Measurements from ENCODE around the gene KRT80. TPM values are rescaled to one million over a fixed set of nuclear protein-coding genes. Genes with fewer than 3 reads are reported as not detected.

KRT80 gene
- total RNA-seq, 3 donors from 2014 or later = 0.06 TPM; not detected in 2

DNA sequence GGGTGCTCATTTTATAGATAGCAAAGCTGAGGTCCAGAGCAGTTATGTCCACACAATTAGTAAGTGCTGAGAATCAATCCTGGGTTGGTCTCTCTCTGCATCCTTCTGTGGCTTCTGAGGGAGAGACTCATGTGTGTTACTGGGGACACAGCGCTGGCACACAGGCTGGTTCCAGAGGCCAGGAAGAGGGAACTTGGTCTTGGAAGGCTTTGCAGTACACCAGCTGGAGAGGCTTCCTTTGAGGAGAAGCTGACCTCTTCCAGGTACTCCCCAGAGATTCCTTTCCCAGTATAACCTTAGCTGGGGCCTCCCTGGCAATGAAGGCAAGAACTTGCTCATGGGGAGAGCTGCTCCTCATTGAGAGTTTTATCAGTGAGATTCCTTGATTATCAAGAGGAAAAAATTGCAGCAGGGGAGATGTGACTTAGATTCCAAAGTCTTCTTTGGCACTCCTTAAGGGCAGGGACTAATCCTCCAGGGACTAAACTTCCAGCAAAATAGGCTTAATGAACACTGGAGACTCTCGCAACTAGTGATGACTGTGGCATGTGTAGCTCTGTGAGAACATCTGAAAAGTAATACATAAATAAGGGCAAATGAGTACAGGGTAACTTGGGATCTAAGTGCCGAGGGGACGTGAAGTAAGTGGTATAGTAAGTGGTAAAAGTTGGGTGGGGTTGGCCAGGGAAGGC, 13.9 kb upstream of the KRT80 start:
- intact Hi-C loops (cut with DNase I, micrococcal nuclease) = no loop called here
- TF ChIP-seq, protein P1, sequence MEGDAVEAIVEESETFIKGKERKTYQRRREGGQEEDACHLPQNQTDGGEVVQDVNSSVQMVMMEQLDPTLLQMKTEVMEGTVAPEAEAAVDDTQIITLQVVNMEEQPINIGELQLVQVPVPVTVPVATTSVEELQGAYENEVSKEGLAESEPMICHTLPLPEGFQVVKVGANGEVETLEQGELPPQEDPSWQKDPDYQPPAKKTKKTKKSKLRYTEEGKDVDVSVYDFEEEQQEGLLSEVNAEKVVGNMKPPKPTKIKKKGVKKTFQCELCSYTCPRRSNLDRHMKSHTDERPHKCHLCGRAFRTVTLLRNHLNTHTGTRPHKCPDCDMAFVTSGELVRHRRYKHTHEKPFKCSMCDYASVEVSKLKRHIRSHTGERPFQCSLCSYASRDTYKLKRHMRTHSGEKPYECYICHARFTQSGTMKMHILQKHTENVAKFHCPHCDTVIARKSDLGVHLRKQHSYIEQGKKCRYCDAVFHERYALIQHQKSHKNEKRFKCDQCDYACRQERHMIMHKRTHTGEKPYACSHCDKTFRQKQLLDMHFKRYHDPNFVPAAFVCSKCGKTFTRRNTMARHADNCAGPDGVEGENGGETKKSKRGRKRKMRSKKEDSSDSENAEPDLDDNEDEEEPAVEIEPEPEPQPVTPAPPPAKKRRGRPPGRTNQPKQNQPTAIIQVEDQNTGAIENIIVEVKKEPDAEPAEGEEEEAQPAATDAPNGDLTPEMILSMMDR (IDR thresholded peaks at IDR 0.05) = no peak
- Histone ChIP-seq H3K9me3 (no peaks in the 10 kb centered on the region), H3K4me1 (ENCODE audit: low read depth) (no peaks in the 10 kb centered on the region), H3K4me3 (no peak overlapping the region), H3K36me3 (ENCODE audit: low read depth) (no peaks in the 10 kb centered on the region)
- no peak for ATAC-seq
- no peak for DNase-seq

DNA sequence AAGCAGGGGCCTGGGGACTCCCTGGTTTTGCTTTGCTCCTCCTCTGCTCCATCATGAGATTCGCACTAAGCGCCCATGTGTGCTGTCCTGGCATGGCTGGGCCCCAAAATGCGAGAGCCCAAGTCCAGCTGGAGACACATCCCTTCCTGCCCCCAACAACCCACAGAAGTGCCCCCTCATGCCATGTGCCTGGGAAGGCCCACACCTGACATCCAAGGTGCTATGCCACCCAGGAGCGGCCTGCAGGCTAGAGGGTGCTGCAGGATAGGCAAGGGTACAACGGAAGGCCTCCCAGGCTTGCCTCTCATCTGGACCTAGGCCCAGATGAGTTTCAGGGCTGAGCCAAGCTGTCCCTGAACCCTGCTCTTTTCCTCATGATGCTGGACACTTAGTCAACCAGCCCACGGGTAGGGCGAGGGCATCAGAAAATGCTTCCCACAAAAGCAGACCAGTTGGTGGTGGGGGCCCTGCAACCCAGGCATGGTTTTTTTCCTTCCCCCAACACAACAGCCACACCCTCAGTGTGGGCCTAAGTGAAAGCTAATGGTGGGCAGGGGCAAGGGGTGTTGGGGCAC, 13.2 kb upstream of the KRT80 start:
- peak in 2 of 3 donors; percentile 15 to 22 for DNase-seq
- ATAC-seq = no peak
- no peaks in the 10 kb centered on the region for H3K9me3 ChIP-seq

DNA sequence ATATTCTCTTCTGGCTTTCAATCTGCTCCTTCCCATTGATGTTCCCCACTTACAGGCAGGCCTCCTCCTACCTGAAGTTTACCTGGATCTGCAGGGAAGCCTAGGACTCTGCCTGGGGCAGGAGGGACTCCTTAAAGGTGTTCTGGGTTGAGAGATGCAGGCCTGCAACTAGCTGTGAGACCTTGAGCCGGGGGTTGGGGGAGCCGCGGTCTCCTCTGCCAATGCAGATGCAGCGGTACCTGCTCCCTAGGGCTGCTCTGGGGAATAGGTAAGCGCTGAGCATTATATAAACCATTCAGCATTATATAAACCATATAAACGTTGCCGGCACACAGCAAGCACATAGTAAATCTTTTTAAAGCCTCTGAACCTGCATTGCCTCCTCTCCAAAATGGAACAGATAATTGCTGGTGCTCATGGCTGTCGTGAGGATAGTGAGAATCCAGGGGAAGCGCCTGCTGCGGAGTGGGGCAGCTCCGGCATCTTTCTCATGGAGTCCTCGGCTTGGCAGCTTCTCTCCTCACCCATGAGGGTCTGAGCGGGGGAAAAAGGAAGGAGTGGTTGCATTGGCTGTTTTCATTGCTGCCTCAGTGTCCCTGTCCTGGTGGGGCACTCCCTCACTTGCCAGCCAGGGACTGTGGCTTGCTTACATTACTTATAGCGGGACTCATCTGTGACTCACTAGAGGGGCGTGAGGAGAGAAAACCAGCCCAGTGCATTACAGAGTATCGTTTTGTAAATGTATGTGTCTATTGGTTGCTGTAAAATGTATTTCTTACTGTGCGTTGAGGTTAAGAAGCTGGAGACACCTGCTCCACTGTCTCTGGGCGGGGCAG, 12.5 kb upstream of the KRT80 start:
- TF ChIP-seq, protein P1 (IDR thresholded peaks at IDR 0.05) = no peak
- Histone ChIP-seq H3K36me3 (ENCODE audit: low read depth) (no peaks in the 10 kb centered on the region), H3K4me1 (ENCODE audit: low read depth) (no peaks in the 10 kb centered on the region), H3K4me3 (no peak overlapping the region), H3K9me3 (no peaks in the 10 kb centered on the region)
- DNase-seq (peak in 2 of 3 donors; percentile 17 to 19), ATAC-seq (no peak)
- intact Hi-C loops (cut with DNase I, micrococcal nuclease) = no loop called here

More for the DNA sequence above, 13.2 kb upstream of the KRT80 start:
- intact Hi-C loops (cut with DNase I, micrococcal nuclease) = no loop called here
- TF ChIP-seq, protein P1 (IDR thresholded peaks at IDR 0.05) = no peak
- Histone ChIP-seq H3K4me3 (no peak overlapping the region), H3K36me3 (ENCODE audit: low read depth) (no peaks in the 10 kb centered on the region), H3K4me1 (ENCODE audit: low read depth) (no peaks in the 10 kb centered on the region)

DNA sequence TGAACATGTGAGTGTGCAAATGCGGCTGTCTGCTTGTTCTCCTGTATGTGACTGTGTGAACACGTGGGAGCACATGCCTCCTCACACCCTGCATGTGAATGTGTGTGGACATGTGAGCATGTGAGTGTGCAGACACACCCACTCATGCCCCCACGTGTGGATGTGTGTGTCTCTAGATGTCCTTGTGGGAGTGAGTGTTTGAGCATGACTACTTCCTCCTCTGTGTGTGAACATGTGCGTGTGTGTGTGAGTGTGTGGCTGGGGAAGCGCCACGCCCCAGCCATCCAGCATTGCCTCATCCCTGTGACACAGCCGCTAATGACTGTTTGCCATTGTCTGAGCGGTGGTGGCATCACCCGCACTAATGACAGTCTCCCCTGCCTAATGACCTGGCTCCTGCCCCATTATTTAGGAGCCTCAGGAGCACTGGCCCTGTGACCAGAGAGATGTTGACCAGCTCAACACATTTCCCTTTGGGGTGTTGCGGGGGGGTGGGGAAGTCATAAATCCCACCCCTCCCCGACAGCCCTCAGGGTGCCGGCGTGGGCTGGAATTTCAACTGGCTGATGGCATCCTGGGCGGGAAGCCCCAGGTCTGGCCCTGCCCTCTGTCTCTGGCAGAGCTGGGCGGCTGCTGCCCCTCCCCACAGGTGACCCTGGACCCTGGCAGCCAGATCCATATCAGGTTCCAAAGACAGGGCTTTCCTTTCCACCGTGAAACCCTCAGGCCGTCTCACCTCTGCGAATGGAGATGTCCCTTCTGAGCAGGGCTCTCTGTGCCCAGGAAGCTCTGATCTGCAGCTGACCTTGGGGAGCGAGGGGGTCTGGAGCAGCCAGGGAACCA, 11.5 kb upstream of the KRT80 start:
- Histone ChIP-seq H3K4me1 (ENCODE audit: low read depth) (no peaks in the 10 kb centered on the region), H3K9me3 (no peaks in the 10 kb centered on the region), H3K4me3 (no peak overlapping the region), H3K36me3 (ENCODE audit: low read depth) (no peaks in the 10 kb centered on the region)
- DNase-seq (peak; percentile 57 to 86 (median 67)), ATAC-seq (peak; percentile 58)
- intact Hi-C loops (cut with DNase I, micrococcal nuclease) = no loop called here
- TF ChIP-seq, protein P1 (IDR thresholded peaks at IDR 0.05) = no peak
